ENCODE data around the gene HTRA3. TPM values are rescaled to one million over a fixed set of nuclear protein-coding genes. Genes with fewer than 3 reads are reported as not detected.

The HTRA3 gene
- total and polyA plus RNA-seq, 2 of the 4 experiments (the other 2 are of a cell fraction), result 1.3 to 9.5 TPM

- ATAC-seq (ENCODE audit: low read depth) (no peak), DNase-seq (no peak)
- no peaks in the 10 kb centered on the region for H3K36me3 ChIP-seq (ENCODE audit: control insufficient read depth, insufficient read depth, low read length)
- H2BK120ac ChIP-seq (ENCODE audit: low read depth, low read length), result no peak overlapping the region
- intact Hi-C loops (cut with micrococcal nuclease), result no loop called here
- in situ Hi-C loops (cut with MboI; ENCODE audit: low sequenced_read_pairs), result no loop called here
- H3K9me1 ChIP-seq (ENCODE audit: insufficient read depth, low read length), result no peaks in the 10 kb centered on the region
- no peak overlapping the region for H3K27ac ChIP-seq (ENCODE audit: insufficient read depth, low read length)
- no peak overlapping the region for H3K23ac ChIP-seq (ENCODE audit: low read depth, low read length)
- H3K79me1 ChIP-seq (ENCODE audit: low read depth in 1 of 2, low read length in 2 of 2), result no peaks in the 10 kb centered on the region
- no peaks in the 10 kb centered on the region; the same call in 1 of the 2 replicates for H3K27me3 ChIP-seq (ENCODE audit: control insufficient read depth, insufficient read depth, low read length)
- no peak overlapping the region for H2BK20ac ChIP-seq (ENCODE audit: low read depth, low read length)
- ChIA-PET POLR2A (ENCODE audit: unreplicated experiment) (no interaction called here), CTCF (interaction anchor here (1.1 to 1.2 kb wide), 2 partner anchors 9 to 61 kb away, joined by 3 to 4 read pairs; no protein-coding TSS in a partner anchor)
- H3K9ac ChIP-seq (ENCODE audit: low read depth, low read length), result no peak overlapping the region
- peak overlapping the region; percentile 61 for H2AK9ac ChIP-seq (replicated peaks; ENCODE audit: low read depth, low read length, poor library complexity)
- H4K5ac ChIP-seq (ENCODE audit: low read depth, low read length), result no peak overlapping the region
- H2BK5ac ChIP-seq (ENCODE audit: low read depth, low read length, poor library complexity, severe bottlenecking), result no peak overlapping the region
- BruUV-seq (replicated peaks), result no TSS peak
- H3K18ac ChIP-seq (ENCODE audit: low read depth, low read length), result no peak overlapping the region
- H2AFZ ChIP-seq (replicated peaks; ENCODE audit: low read length, poor library complexity), result no peak overlapping the region
- WGBS, 2 experiments (ENCODE audit: extremely low coverage in 2 of 2, insufficient read length in 1 of 2), result 93% methylated on average over 12 of the region's 29 CpGs; no CpG with 5 or more reads in 1 of the 2 experiments
- peaks cover 2% of the 10 kb centered on the region for H3K4me1 ChIP-seq (ENCODE audit: control insufficient read depth, insufficient read depth, low read length)
- no peak overlapping the region for H4K91ac ChIP-seq (ENCODE audit: insufficient read depth, low read depth, low read length)
- no peak overlapping the region for H3K56ac ChIP-seq (ENCODE audit: extremely low read depth, insufficient read depth, low read length)
- no peak overlapping the region for H2BK15ac ChIP-seq (ENCODE audit: low read depth, low read length)
- no peaks in the 10 kb centered on the region for H3K9me3 ChIP-seq (ENCODE audit: control insufficient read depth, insufficient read depth, low read length)
- H4K8ac ChIP-seq (ENCODE audit: low read depth in 2 of 2, low read length in 2 of 2), result no peak overlapping the region
- dilution Hi-C loops (cut with HindIII; ENCODE audit: low sequenced_read_pairs, unreplicated experiment), result no loop called here
- H2AK5ac ChIP-seq (ENCODE audit: low read depth, low read length), result no peak overlapping the region
- no peak overlapping the region for H3K4ac ChIP-seq (ENCODE audit: low read depth, low read length)
- no peak overlapping the region for H3K4me2 ChIP-seq (ENCODE audit: low read depth, low read length)
- TF ChIP-seq SMC3 (IDR thresholded peaks at IDR 0.05; ENCODE audit: low read depth, low read length) (no peak), RFX5 (IDR thresholded peaks at IDR 0.05; ENCODE audit: low read depth, low read length) (no peak), RCOR1 (IDR thresholded peaks at IDR 0.05; ENCODE audit: insufficient replicate concordance, low read length) (no peak), MAFK (IDR thresholded peaks at IDR 0.05; ENCODE audit: low read depth, low read length) (no peak), ELK1 (IDR thresholded peaks at IDR 0.05; ENCODE audit: borderline replicate concordance, low read depth, low read length) (no peak), NFE2L2 (IDR thresholded peaks at IDR 0.05; ENCODE audit: low read depth, low read length) (no peak), CHD1 (IDR thresholded peaks at IDR 0.05; ENCODE audit: low read depth, low read length) (no peak), RAD21 (IDR thresholded peaks at IDR 0.05; ENCODE audit: low read length) (no peak), MXI1 (IDR thresholded peaks at IDR 0.05; ENCODE audit: borderline replicate concordance, low read depth, low read length) (no peak), CEBPB (IDR thresholded peaks at IDR 0.05; ENCODE audit: low read depth, low read length) (no peak), MAZ (IDR thresholded peaks at IDR 0.05; ENCODE audit: borderline replicate concordance, low read depth, low read length) (no peak), CTCF (conservative IDR thresholded peaks at IDR 0.05; ENCODE audit: low read depth, low read length) (no peak), FOS (IDR thresholded peaks at IDR 0.05; ENCODE audit: low read depth, low read length) (no peak), BHLHE40 (IDR thresholded peaks at IDR 0.05; ENCODE audit: low read depth, low read length) (no peak), POLR2A (IDR thresholded peaks at IDR 0.05; ENCODE audit: low read depth, low read length) (no peak)
- TF ChIP-seq, protein P1, sequence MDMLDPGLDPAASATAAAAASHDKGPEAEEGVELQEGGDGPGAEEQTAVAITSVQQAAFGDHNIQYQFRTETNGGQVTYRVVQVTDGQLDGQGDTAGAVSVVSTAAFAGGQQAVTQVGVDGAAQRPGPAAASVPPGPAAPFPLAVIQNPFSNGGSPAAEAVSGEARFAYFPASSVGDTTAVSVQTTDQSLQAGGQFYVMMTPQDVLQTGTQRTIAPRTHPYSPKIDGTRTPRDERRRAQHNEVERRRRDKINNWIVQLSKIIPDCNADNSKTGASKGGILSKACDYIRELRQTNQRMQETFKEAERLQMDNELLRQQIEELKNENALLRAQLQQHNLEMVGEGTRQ (IDR thresholded peaks at IDR 0.05; ENCODE audit: low read depth, low read length), result no peak
- no peak overlapping the region for H3K4me3 ChIP-seq (ENCODE audit: insufficient read depth, low read depth, low read length)
- H4K20me1 ChIP-seq (ENCODE audit: insufficient read depth, low read length), result no peaks in the 10 kb centered on the region; the same call in 1 of the 2 replicates
- no peak overlapping the region for H3K14ac ChIP-seq (replicated peaks; ENCODE audit: low read depth, low read length)
Observed at GRCh38 chr4:8237256-8237989, 32.1 kb upstream of the HTRA3 start.

Data from IMR-90 (cell line).